Ovary (tissue), 9 donors: ENCODE measurements around the gene HDAC7. TPM values are rescaled to one million over a fixed set of nuclear protein-coding genes. Genes with fewer than 3 reads are reported as not detected.
A peak's percentile ranks its signal among the peaks of the same experiment; 100 is the strongest.

ENCODE experiments used
- DNase-seq, 5 donors: peaks; one replicate each; pipeline ENCODE4 v3.0.0-alpha.2; 2019 to 2020
- H3K27ac ChIP-seq, 2 donors: fragments of 200-600 bp; one replicate each; pipeline versions ENCODE4 v1.5.1 to v1.8.0; 2019 to 2022
- H3K27me3 ChIP-seq: fragments of 200-600 bp; one replicate; pipeline ENCODE4 v1.8.0; 2022
- H3K36me3 ChIP-seq: fragments of 200-600 bp; sonication (generic); one replicate; pipeline ENCODE4 v1.5.1; 2019
- H3K4me1 ChIP-seq: one replicate; pipeline ENCODE4 v1.8.1; 2013; ENCODE audit warnings: mild to moderate bottlenecking, moderate library complexity; ENCODE audit not compliant: insufficient read depth
- H3K4me3 ChIP-seq: fragments of 200-600 bp; sonication (generic); one replicate; pipeline ENCODE4 v1.5.1; 2017
- H3K9me3 ChIP-seq, 2 donors: fragments of 200-600 bp in 1 of 2; sonication (generic) in 1 of 2; one replicate each; pipeline versions ENCODE4 v1.5.1 to v1.8.1; 2013 to 2019; ENCODE audit warnings: mild to moderate bottlenecking in 1 of 2, moderate library complexity in 1 of 2
- CTCF ChIP-seq, 3 donors: fragments of 450-650 bp in 2 of 3; fragments of 200-600 bp in 1 of 3; IDR thresholded peaks; one replicate each; pipeline versions ENCODE4 v1.5.1 to v1.8.0; 2016 to 2022; ENCODE audit warnings: antibody characterized with exemption in 3 of 3, mild to moderate bottlenecking in 1 of 3
- EP300 ChIP-seq: sonication (generic); formaldehyde crosslinking; IDR thresholded peaks from one replicate; pipeline ENCODE4 v1.6.1; 2017; ENCODE audit warnings: antibody characterized with exemption
- POLR2A ChIP-seq: fragments of 450-650 bp; IDR thresholded peaks from one replicate; pipeline ENCODE4 v1.6.1; 2017; ENCODE audit warnings: antibody characterized with exemption, mild to moderate bottlenecking, moderate library complexity
- WGBS, 3 donors: extraction: QIAGEN DNeasy Blood & Tissue Kit in 1 of 3; methylation state at CpG; one replicate each; pipeline versions ENCODE4 v1.1.5 to v1.1.7; 2013 to 2017; 5-methylcytosine and 5-hydroxymethylcytosine counted together
- intact Hi-C, 4 donors: fragments of 100-400 bp; cut with DNase I; formaldehyde crosslinking; loops; one replicate each; pipeline versions ENCODE4 v1.11.0 to v1.15.1; 2022 to 2023
- polyA plus RNA-seq, 2 donors: library from polyadenylated mRNA; stranded (reverse); fragments of 200-250 nt in 1 of 2; fragments of 350-450 nt in 1 of 2; fragmentation: Illumina TruSeq in 1 of 2; extraction: RNeasy Lipid Tissue Mini Kit (QIAGEN cat#74804) in 1 of 2; gene quantifications; one replicate each; pipeline ENCODE4 v1.2.3, GENCODE V29; 2013 to 2014
- total RNA-seq, 7 donors: library from RNA; depleted of rRNA in 2 of 7; stranded (reverse); fragments of >200 nt in 2 of 7; fragmentation: NEBNext Ultra II Directional in 3 of 7; extraction: Animal tissue kit (Norgen Biotek cat#: 25700) in 3 of 7; gene quantifications; one replicate each; pipeline versions ENCODE4 v1.1.0 to v1.2.4, GENCODE V29; 2016 to 2023
- donor health status: DM: no; HTN: no; CAD: no; lungs with moderate emphysema.
- donor health status: DM: no; HTN: no; CAD: no.
- donor health status: Bipolar disorder and iron deficiency.
- donor health status: DM: yes; HTN: yes; CAD: no.
- donor health status: DM: no; HTN: no; CAD: no.
- donor health status: DM: yes; HTN: yes; CAD: no.

Gene HDAC7
- total and polyA plus RNA-seq, 9 donors, result 40.1 to 151 (median 102) TPM

GRCh38 chr12:47747596-47748506 is 71.9 kb downstream of the HDAC7 start:
- no peak overlapping the region for H3K27ac ChIP-seq
- H3K9me3 ChIP-seq, result no peaks in the 10 kb centered on the region
- intact Hi-C loops, result no loop called here
- TF ChIP-seq EP300 (no peak), POLR2A (no peak), CTCF (IDR thresholded peaks at IDR 0.05) (no peak)
- WGBS, 3 donors, result 89 to 92% (median 90%) methylated on average over 14 of the region's 14 CpGs
- H3K4me1 ChIP-seq, result peaks cover 5% of the 10 kb centered on the region
- no peaks in the 10 kb centered on the region for H3K27me3 ChIP-seq
- H3K36me3 ChIP-seq, result no peaks in the 10 kb centered on the region
- no peak overlapping the region for H3K4me3 ChIP-seq
- DNase-seq, result no peak

- 80 to 86% (median 83%) methylated on average over 4 of the region's 4 CpGs for WGBS, 3 donors
These were observed 72.6 kb downstream of the HDAC7 start for GRCh38 chr12:47747126-47747525.

DNA sequence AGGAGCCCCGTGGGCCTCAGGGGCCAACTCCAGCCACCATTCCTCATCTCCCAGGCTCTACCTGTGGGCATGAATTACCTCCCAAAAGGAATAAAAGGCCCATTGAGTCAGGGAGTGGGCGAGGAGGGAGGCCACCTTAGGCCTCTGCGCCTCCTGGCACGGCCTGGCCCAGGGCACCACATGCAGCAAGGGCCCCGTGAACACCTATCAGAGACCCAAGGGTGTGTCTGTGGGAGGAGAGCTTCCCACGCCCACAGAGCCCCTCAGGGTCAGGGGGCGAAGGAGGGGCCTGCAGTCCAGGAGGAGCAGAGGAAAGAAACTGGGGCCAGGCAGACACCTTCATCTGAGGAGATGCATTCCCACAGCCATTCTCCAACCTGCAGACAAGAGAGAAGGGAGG is 73.2 kb downstream of the HDAC7 start:
- Histone ChIP-seq H3K9me3 (no peaks in the 10 kb centered on the region), H3K27me3 (no peaks in the 10 kb centered on the region), H3K27ac (peak overlapping the region in 1 of 2 donors; percentile 23), H3K4me1 (peaks cover 5% of the 10 kb centered on the region), H3K4me3 (no peak overlapping the region), H3K36me3 (no peaks in the 10 kb centered on the region)
- no peak for DNase-seq
- TF ChIP-seq CTCF (IDR thresholded peaks at IDR 0.05), result no peak
- TF ChIP-seq POLR2A, result no peak
- TF ChIP-seq EP300, result no peak
- WGBS, 3 donors, result 84 to 88% (median 85%) methylated on average over 7 of the region's 7 CpGs
- intact Hi-C loops, result no loop called here

More at GRCh38 chr12:47747126-47747525, 72.6 kb downstream of the HDAC7 start:
- Histone ChIP-seq H3K4me3 (no peak overlapping the region), H3K9me3 (no peaks in the 10 kb centered on the region), H3K27me3 (no peaks in the 10 kb centered on the region), H3K36me3 (no peaks in the 10 kb centered on the region), H3K27ac (no peak overlapping the region), H3K4me1 (peaks cover 5% of the 10 kb centered on the region)
- intact Hi-C loops, result no loop called here
- TF ChIP-seq EP300 (no peak), CTCF (IDR thresholded peaks at IDR 0.05) (no peak), POLR2A (no peak)
- DNase-seq, result no peak

GRCh38 chr12:47746073-47746472 is 73.6 kb downstream of the HDAC7 start:
- no peak overlapping the region for H3K4me3 ChIP-seq
- intact Hi-C loops, result no loop called here
- H3K4me1 ChIP-seq, result peaks cover 5% of the 10 kb centered on the region
- WGBS, 3 donors, result 80 to 85% (median 84%) methylated on average over 5 of the region's 5 CpGs
- peak overlapping the region; percentile 17 to 23 for H3K27ac ChIP-seq
- no peak for DNase-seq
- no peaks in the 10 kb centered on the region for H3K36me3 ChIP-seq
- H3K27me3 ChIP-seq, result no peaks in the 10 kb centered on the region
- TF ChIP-seq CTCF (IDR thresholded peaks at IDR 0.05) (no peak), EP300 (no peak), POLR2A (no peak)
- H3K9me3 ChIP-seq, result no peaks in the 10 kb centered on the region
